AG08396 (cell line): ENCODE data around the gene CEP95.

Experiments used
- DNase-seq: peaks from one replicate; pipeline ENCODE4 v3.0.0; 2012; ENCODE audit warnings: low spot score, mixed read lengths

CEP95 gene

GRCh38 chr17:64515829-64516228, 9.1 kb downstream of the CEP95 start:
- no peak for DNase-seq

DNA sequence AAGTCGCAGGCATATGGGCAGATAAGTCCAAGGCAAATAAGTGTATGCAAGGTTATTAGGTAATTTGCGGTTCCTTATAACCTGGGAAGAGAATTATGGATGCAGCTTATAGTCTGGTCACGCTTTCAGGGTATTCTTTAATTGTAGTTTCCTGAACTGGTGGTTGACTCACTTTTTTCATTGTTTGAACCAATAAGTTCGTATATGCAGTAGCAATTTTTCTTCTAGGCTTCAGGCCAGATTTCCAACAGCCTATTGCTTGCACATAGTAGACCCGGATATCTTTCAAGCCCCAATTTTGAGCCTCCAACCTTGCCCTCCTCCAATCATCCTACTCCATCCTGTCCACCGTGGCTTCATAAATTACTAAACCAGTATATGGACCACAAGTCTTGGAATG, 12.8 kb downstream of the CEP95 start:
- no peak for DNase-seq

DNA sequence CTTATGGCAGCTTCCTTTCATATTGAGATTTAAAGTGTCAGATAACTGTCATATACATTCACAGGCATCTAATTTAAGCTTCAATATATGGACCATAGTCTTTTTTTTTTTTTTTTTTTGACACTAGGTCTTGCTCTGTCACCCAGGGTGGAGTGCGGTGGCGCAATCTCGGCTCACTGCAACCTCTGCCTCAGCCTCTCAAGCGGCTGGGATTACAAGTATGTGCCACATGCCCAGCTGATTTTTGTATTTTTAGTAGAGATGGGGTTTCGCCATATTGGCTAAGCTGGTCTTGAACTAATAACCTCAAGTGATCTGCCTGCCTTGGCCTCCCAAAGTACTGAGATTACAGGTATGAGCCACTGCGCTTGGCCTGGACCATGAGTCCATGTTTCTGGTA, 13.6 kb downstream of the CEP95 start:
- DNase-seq = no peak

- DNase-seq = no peak
Measured at GRCh38 chr17:64527914-64528313, 21.1 kb downstream of the CEP95 start.

DNA sequence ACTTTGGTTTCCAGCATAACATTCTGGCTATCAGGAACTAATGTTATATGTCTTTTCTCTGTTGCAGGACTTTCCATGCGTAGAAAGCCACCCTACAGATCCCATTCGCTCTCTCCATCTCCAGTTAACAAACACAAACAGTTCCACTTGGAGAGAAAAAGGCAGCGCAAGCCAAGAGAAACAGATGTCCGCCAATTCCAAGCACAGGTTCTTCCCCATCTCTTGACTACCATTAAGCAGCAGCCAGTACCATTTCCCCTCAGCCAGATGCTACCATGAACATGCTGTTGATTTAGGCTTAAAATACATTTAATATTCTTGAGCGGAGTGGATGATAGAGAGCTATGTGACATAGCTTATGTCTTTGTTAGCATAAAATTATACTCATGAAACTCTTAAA, 22.4 kb downstream of the CEP95 start:
- DNase-seq = no peak

- peak; percentile 47 for DNase-seq
Measured at GRCh38 chr17:64531955-64532371, 25.2 kb downstream of the CEP95 start.

DNA sequence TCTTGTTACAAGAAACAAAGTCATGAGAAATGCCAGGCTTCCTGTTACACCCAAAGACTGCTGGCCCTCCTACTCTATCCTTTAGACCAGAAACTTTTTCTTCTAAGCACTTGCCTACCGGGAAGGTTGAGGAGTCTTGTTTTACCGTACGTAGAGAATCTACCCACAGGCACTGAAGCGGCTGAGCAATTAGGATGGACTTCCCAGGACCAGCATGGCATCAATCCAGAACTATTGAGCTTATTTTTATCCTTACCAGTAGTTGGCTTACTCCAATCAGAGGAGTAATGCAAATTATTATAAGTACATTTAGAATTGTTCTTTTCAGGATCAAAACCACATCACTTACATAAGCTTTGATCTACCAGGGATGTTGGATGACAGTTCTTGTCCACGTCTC, 25.6 kb downstream of the CEP95 start:
- no peak for DNase-seq

DNA sequence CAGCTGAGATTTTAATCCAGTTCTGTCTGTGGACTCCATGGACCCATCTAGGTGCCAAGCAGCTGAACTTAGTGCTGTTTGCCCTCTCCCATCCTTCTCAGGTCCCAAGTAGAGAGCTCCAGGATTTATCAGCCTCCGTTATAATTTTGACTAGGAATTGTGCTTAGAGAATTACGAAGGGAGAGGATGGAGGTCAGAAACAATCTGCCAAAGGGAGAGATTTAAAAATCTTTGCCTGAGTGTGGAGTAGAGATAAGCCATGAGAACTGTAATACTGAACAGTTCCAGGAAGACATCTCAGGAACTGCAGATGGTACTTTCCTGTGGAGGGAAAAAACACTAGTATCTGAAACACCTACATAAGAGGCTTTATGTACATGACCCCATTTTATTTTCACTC, 27.0 kb downstream of the CEP95 start:
- DNase-seq = no peak

DNA sequence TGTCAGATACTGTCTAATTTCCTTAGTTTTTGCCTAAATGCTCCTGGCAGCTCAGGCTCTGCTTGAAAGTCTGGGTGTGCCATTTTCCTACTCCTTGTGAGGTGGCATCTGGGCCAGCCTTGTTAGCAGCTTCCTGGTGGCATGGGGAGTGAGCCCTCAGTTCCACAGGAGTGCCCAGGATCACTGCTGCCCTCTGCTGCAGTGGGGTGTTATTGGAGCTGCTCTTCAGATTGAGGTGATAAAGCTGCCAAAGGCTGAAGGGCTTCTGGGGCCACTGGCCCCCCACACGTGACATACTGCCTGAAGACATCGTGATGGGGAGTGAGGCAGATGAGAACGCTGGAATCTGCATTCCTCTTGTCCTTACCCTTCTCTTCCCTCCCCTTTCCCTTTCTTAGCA, 27.4 kb downstream of the CEP95 start:
- no peak for DNase-seq

DNA sequence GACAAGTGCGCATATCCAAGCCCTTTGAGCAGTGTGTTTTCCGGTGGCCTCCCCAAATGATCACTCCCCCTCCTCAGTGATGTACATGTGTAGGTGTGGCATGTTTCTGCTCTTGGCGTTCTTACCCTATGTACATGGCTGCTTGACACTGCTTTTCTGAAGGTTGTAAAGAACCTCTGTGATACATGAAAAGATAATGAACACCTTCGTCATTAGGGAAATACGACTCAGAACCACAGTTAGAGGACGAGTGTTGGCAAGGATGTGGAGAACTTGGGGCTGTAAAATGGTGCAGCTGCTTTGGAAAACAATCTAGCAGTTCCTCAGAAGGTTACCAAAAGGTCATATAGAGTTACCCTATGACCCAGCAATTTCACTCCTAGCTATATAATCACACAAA, 28.6 kb downstream of the CEP95 start:
- DNase-seq = no peak

- DNase-seq = no peak
Measured at GRCh38 chr17:64536913-64537312, 30.1 kb downstream of the CEP95 start.

DNA sequence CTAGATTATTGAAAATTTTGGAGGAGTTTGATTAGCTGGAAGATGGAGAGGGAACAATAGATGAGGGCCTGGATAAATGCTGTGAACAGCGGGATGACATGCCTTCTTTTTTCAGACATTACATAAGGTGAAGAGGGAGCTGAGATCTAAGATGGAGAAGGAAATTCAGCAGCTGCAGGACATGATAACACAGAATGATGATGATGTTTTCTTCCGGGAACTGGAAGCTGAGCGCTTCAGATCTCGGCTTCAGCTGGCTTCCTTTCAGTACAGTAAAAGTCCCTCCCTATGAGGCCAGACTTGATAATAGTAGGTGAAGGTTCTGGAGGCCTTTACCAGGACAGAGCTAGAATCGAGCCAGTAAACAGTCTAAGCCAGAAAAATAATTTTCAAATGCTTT, 30.7 kb downstream of the CEP95 start:
- DNase-seq = no peak

- DNase-seq = no peak
Measured at GRCh38 chr17:64538508-64539130, 31.8 kb downstream of the CEP95 start.

- no peak for DNase-seq
Measured at GRCh38 chr17:64540118-64540776, 33.5 kb downstream of the CEP95 start.

DNA sequence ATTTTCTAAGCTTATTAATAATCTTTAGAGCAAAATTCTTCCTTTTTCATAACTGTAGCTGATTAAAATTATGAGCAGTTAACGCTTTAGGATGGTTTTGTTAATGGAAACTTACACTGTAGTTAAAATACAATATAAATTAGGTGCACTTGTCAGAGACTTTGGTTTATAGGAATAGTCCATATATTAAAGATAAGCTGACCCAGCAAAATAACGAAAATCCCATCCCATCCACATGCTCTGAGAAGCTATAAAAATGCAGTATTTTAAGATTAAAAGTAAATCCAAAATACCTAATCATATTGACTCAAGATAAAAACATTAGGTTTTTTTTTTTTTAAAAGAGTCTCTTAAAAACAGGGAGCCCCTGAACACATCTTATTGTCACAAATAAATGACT, 38.0 kb downstream of the CEP95 start:
- DNase-seq = no peak

DNA sequence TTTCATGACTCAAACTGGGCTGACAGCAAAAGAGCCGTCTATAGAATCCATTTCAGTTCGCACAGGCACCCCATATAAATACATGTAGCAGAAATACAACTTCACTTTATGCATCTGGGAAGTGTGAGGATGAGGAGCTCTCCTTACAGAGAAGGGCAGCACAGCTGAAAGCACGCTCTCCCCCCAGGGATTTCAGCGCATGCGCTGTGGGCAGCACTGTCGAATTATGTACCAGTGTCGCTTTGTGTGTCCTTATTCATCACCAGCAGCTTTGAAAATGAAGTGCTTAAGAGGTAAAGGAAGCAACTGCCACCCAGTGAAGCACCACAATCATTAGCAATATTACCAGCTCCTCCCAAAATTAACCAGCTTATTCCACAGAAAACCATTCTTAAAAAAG, 39.9 kb downstream of the CEP95 start:
- no peak for DNase-seq

GRCh38 chr17:64547319-64547718, 40.5 kb downstream of the CEP95 start:
- DNase-seq = no peak

- no peak for DNase-seq
Measured at GRCh38 chr17:64551461-64551860, 44.7 kb downstream of the CEP95 start.

DNA sequence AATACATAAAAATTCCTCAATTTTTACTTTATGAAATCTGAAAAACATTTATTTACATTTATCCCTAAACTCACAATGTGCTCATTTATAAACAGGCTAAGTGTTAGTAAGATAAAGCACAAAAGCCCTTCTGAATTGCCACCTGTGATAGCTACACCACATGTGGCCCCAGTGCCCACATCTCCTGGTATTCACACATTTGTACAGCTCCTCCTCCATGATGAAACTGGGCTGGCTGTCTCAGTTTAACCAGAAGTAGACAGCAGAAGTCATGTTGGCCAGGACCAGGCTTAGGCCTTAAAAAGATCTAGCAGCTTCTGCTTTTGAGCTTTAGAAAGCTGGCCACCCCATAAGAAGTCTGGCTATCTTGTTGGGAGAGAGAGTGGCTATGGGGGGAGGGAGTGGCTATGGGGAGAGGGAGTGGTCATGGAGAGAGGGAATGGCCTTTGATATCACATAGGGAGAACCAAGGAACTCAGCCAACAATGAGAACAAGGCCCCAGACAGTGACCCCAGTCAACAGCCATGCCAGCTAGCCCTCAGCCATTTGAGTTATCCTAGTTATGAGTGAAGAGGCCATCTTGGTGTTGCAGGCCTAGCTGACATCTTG, 47.4 kb downstream of the CEP95 start:
- DNase-seq = no peak

- DNase-seq = no peak
Measured at GRCh38 chr17:64555281-64555680, 48.5 kb downstream of the CEP95 start.

GRCh38 chr17:64564098-64564497, 57.3 kb downstream of the CEP95 start:
- no peak for DNase-seq

DNA sequence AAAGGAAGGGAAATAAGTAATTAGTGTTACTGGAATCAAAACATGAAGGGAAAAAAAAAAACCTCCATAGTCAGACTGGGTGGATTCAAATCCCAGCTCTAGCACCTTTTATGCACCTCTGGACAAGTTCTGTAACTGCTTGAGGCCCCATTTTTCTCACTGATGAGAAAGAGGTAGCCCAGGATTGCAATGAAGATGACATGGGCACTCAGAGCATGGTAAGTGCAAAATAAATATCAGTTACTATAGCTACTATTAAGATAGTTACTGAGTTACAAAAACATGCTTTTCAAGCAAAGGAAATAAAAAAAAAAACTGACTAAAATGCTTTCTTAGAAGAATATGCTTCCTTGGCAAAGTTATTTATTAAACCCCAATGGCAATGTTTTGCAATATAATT, 58.8 kb downstream of the CEP95 start:
- no peak for DNase-seq

DNA sequence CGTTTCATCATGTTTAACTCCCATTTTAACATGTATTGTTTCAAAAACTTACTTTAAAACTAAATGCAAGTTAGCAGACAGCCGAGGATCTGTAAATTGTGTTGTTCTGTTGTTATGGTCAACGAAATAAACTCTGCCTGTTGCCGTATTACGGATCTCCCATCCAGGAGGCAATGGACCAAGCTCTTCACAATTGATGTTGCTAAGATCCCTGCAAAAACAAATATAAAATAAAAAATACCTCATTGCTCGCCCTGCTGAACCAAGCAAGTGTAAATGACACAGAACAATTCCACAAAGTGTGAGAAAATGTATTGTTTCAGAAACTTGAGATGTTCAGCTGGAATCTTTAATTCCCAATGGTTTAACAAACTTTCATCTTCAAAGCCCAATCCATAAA, 65.0 kb downstream of the CEP95 start:
- no peak for DNase-seq

GRCh38 chr17:64572682-64573154, 65.9 kb downstream of the CEP95 start:
- no peak for DNase-seq
